Retinal pigment epithelial cell (primary cell): Measurements from ENCODE around the gene NCOR2.

Experiments
- DNase-seq: peaks from one replicate; pipeline ENCODE4 v3.0.0-alpha.2; 2010; ENCODE audit warnings: low read depth
- H3K4me3 ChIP-seq: 2 replicates; pipeline ENCODE4 v1.5.1; 2011; ENCODE audit warnings: mild to moderate bottlenecking, low read length, control low read depth, moderate library complexity
- TF ChIP-seq, protein P1 (sequence below): conservative IDR thresholded peaks from 2 replicates; pipeline ENCODE4 v1.5.1; 2011; ENCODE audit warnings: low read depth, low read length, control low read depth, inconsistent platforms

Gene NCOR2

DNA sequence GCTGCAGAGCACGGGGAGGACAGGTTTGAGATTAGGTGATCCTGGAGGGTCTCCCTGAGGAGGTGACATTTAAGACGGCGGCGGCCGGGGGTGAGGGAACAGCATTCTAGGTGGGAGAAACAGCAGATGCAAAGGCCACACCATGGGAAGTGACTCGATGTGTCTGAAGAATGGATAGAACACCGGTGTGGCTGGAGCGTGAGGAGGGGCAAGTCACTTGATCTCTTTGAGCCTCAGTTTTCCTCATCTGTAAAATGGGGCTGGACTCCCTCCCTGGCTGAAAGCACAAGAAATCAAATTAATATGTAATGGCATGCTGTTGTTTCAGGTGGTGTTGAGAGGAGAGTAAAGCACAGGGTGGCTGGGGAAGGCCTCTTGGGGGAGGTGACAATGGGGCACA is 10.0 kb upstream of the NCOR2 start:
- TF ChIP-seq, protein P1, sequence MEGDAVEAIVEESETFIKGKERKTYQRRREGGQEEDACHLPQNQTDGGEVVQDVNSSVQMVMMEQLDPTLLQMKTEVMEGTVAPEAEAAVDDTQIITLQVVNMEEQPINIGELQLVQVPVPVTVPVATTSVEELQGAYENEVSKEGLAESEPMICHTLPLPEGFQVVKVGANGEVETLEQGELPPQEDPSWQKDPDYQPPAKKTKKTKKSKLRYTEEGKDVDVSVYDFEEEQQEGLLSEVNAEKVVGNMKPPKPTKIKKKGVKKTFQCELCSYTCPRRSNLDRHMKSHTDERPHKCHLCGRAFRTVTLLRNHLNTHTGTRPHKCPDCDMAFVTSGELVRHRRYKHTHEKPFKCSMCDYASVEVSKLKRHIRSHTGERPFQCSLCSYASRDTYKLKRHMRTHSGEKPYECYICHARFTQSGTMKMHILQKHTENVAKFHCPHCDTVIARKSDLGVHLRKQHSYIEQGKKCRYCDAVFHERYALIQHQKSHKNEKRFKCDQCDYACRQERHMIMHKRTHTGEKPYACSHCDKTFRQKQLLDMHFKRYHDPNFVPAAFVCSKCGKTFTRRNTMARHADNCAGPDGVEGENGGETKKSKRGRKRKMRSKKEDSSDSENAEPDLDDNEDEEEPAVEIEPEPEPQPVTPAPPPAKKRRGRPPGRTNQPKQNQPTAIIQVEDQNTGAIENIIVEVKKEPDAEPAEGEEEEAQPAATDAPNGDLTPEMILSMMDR = no peak
- DNase-seq = no peak
- no peak overlapping the region for H3K4me3 ChIP-seq

DNA sequence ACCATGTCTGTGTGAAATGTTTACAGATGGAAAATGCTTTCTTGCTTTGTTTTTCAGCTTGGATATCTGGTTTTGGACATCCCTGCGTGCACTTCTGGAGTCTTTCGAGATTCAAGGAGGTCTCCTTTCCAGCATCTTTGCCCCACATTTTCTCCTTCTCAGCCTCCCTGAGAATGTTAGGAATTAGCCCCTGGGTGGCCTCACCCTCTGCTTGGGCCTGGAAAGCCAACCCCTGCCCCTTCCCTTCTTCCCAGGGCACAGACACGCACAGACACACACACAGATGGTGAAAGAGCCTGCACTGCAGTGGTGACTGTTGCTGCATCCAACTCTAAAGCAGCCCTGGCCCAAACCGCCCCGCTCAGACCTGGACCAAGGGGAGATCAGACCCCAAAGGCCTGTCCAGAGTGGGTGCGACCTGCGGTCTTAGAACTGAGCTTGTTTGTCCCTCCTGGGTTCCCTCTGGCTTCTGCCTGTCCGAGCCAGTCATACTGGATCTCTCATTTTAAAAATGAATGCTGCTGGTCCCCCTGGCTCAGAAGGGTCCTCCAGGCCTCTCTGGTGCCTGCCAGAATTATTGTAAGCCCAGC is 8.7 kb upstream of the NCOR2 start:
- no peak overlapping the region for H3K4me3 ChIP-seq
- DNase-seq = no peak
- TF ChIP-seq, protein P1 = no peak

DNA sequence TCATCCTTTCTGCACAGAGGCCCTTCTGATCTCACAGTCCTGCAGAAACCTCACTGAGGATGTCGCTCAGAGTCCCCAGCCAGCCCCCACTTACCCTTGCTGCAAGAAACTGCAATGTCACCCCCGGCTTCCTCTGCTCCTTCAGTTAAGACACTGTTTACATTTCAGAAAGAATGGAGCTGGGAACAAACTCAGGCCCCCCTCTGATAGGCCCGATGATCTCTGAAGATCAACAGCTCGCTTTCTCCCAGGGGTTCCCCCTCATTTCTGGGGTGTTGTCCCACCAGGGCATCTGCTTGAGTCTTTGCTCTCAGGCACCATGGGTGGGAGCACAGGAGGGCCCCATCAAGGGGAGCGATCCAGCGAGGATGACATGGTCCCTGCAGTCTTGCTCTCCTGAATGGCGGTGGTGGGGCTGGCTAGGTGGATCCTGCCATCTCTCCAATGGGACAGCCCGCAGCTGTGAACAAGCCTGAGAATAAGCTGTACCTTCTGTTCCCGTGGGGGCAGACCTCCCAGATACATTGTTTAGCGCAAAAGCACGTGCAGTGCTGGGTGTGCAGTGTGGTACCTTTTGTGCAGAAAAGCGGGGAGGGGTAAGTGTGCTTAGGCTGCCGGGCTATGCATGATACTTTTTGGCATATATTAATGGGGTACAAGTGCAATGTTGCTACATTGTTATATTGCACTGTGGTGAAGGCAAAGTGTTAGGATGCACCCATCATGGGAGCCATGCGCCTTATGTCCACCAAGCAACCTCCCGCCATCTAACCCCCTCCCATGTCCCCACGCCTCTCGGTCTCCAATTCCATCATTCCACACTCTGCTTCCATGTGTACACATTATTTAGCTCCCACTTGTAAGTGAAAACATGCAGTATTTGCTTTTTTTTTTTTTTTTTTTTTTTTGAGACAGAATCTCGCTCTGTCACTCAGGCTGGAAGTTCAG is 6.7 kb upstream of the NCOR2 start:
- TF ChIP-seq, protein P1 = no peak
- DNase-seq = no peak
- no peak overlapping the region for H3K4me3 ChIP-seq

DNA sequence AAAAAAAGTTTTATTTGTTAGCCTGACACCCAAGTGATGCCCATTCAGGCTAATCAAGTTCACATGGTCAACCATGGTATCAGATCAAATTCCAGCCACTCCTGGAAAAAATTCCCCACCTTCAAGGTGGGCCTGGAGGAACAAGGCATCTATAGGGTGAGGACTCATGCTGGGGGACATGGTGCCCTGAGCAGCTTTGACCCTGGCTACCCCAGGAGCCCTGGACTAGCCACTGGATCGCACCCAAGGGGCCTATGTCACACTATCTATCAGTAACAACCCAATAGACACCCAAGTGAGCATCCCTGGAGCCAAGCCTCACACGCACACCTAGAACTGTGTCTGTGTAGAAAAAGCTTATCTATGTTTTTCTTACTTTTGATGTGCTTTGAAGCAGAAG is 4.1 kb upstream of the NCOR2 start:
- H3K4me3 ChIP-seq = no peak overlapping the region
- DNase-seq = no peak
- TF ChIP-seq, protein P1 = no peak

DNA sequence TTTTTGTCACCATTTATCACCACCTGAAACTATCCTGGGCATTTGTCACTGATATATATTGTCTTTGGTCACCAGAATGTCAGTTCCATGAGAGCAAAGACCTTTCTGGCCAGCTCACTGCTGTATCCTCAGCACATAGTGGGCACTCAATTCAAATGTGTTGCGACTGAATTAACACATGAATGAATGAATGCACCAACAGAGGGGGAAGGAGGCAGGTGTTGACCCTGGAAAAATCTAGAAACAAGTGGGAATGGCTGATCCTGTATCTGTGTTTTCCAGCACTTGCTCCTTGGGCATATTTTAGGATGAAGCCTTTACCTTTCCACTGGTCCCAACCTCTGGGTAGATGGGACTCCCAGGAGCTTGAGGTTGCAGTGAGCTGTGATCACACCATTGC is 3.4 kb upstream of the NCOR2 start:
- DNase-seq = no peak
- TF ChIP-seq, protein P1 = no peak
- H3K4me3 ChIP-seq = no peak overlapping the region

DNA sequence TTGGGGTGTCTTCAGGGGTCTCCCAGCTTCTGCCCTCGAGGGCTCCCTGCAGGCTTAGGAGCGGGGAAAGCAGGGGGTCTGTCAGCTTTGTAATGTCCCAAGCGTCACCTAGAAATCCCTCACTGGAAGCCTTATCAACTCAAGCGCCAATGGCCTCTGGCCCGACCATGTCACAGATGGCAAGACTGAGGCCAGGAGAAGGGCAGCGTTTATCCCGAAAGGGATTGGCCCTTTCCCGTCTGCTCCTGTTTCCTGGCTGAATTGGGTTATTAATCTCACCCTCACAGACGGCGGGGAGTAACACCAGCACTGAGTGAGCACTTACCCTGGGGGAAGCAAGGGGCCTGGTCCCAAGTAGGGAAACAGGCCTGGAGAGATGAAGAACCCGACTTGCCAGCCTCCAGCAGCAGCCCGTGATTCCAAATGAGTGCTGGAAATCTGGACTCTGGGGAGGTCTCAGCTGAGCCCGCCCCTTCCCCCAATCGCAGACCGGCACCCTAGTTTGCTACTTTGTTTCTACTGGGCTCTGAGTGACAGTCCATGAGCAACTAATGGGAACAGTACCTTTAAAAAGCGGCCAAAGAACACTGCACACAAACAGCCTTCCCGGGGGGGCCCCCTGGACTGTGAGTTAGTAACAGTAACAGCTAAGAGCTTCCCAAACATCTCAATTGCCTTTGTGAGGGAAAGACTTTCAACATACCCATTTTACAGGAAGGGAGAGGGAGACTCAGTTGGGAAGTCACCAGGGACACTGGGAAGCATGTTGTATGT is 2.1 kb upstream of the NCOR2 start:
- no peak overlapping the region for H3K4me3 ChIP-seq
- no peak for DNase-seq
- TF ChIP-seq, protein P1 = no peak
